ENCODE results near the gene POLR3E. TPM values are rescaled to one million over a fixed set of nuclear protein-coding genes. Genes with fewer than 3 reads are reported as not detected.

POLR3E gene
- total RNA-seq, 1 donor: 19.2 TPM

DNA sequence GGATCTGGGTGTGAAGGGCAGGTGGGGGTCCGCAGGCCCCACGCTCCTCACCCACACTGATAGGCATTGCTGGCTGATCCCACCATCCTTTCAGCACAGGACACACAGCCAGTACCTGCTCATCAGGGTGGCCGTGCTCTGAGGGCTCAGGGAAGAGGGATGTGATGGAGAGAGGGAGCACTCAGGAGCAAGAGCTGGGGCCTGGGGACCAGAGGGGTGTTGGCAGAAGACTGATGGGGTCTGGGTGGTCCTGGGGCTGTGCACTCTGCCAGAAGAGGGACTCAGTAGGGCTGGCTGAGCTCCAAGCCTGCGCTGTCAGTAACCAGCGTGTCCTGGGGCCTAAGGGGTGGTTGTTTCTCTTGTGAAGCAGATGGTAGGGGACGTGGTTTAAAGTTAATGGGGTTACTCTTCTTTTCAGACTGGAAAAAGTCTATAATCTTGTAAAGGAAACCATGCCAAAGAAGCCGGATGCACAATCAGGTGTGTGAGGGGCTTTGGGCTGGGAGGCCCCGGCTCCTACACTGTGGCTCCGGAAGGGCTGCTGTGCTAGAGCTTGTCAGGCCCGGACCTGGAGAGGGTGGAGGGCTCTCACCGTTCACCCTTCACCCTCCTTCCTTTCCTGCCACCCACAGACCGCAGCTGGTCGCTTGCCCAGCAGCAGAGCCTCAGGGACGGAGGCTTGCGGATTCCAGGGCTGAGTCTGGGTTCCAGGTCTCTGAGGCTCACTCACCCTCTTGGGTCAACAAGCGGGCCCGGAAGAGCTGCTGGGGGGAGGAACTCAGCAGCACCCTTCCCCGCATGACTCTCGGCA lies 27.8 kb downstream of the POLR3E start:
- Histone ChIP-seq H3K27ac (ENCODE audit: low read depth, low read length) (no peak overlapping the region), H3K4me2 (ENCODE audit: insufficient read depth, low read length) (no peak overlapping the region), H3K4me3 (ENCODE audit: insufficient read depth, low read length) (no peak overlapping the region), H3K79me2 (ENCODE audit: insufficient read depth, low read length) (peaks cover 8% of the 10 kb centered on the region), H3K36me3 (ENCODE audit: insufficient read depth, low read length) (peaks cover 57% of the 10 kb centered on the region), H4K20me1 (ENCODE audit: insufficient read depth, low read length) (peaks cover 20% of the 10 kb centered on the region), H2AFZ (ENCODE audit: low read length) (no peak overlapping the region), H3K9me3 (ENCODE audit: low read depth, low read length) (no peaks in the 10 kb centered on the region), H3K4me1 (ENCODE audit: insufficient read depth, low read length) (no peaks in the 10 kb centered on the region), H3K27me3 (ENCODE audit: insufficient read depth, low read length) (no peaks in the 10 kb centered on the region)
- peak; percentile 66 for DNase-seq (ENCODE audit: insufficient read length, low spot score, missing footprints)
- TF ChIP-seq CTCF (IDR thresholded peaks at IDR 0.05; ENCODE audit: extremely low read depth, low read depth, low read length): no peak

DNA sequence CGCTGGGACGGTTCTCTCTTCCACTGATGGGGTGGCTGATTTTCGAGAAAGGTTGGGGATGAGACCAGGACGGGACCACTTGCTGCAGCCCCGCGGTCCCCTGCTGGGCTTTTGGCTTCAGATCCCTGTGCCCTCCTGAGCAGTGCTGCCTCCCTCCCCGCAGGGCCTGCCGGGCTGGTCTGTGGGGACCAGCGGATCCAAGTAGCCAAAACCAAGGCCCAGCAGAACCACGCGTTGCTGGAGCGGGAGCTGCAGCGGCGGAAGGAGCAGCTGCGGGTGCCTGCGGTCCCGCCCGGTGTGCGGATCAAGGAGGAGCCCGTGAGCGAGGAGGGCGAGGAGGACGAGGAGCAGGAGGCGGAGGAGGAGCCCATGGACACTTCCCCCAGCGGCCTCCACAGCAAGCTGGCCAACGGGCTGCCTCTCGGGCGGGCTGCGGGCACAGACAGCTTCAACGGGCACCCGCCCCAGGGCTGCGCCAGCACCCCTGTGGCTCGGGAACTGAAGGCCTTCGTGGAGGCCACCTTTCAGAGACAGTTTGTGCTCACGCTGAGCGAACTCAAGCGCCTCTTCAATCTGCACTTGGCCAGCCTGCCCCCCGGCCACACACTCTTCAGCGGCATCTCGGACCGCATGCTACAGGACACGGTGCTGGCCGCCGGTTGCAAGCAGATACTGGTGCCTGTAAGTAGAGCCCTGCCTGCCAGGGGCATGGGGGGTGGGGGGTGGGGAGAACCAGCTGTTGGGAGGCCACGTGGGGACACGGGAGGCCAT lies 28.6 kb downstream of the POLR3E start:
- Histone ChIP-seq H4K20me1 (ENCODE audit: insufficient read depth, low read length) (peaks cover 18% of the 10 kb centered on the region), H3K4me2 (ENCODE audit: insufficient read depth, low read length) (no peak overlapping the region), H3K27ac (ENCODE audit: low read depth, low read length) (no peak overlapping the region), H3K36me3 (ENCODE audit: insufficient read depth, low read length) (peaks cover 57% of the 10 kb centered on the region), H3K4me3 (ENCODE audit: insufficient read depth, low read length) (no peak overlapping the region), H3K9me3 (ENCODE audit: low read depth, low read length) (no peaks in the 10 kb centered on the region), H3K4me1 (ENCODE audit: insufficient read depth, low read length) (no peaks in the 10 kb centered on the region), H2AFZ (ENCODE audit: low read length) (no peak overlapping the region), H3K27me3 (ENCODE audit: insufficient read depth, low read length) (no peaks in the 10 kb centered on the region), H3K79me2 (ENCODE audit: insufficient read depth, low read length) (peaks cover 8% of the 10 kb centered on the region)
- peak; percentile 59 for DNase-seq (ENCODE audit: insufficient read length, low spot score, missing footprints)
- no peak for TF ChIP-seq CTCF (IDR thresholded peaks at IDR 0.05; ENCODE audit: extremely low read depth, low read depth, low read length)

DNA sequence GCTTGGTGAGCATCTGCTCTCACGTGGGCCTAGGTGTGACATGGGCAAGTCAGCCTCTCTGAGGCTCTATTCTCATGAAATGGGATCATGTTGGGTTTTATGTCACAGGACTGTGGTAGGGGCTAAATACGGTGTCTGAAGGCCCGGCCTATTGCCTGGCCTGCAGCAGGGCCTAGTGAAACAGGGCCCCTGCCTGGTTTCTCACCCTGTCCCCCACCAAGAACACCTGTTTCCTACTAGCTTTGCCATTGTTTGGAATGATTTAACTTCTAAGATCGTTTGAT lies 29.1 kb downstream of the POLR3E start:
- H3K27ac ChIP-seq (ENCODE audit: low read depth, low read length): no peak overlapping the region
- no peak for DNase-seq (ENCODE audit: insufficient read length, low spot score, missing footprints)
- no peak overlapping the region for H3K4me2 ChIP-seq (ENCODE audit: insufficient read depth, low read length)
- peaks cover 14% of the 10 kb centered on the region for H4K20me1 ChIP-seq (ENCODE audit: insufficient read depth, low read length)
- no peak overlapping the region for H3K4me3 ChIP-seq (ENCODE audit: insufficient read depth, low read length)
- no peak for TF ChIP-seq CTCF (IDR thresholded peaks at IDR 0.05; ENCODE audit: extremely low read depth, low read depth, low read length)
- no peaks in the 10 kb centered on the region for H3K4me1 ChIP-seq (ENCODE audit: insufficient read depth, low read length)
- no peaks in the 10 kb centered on the region for H3K27me3 ChIP-seq (ENCODE audit: insufficient read depth, low read length)
- H2AFZ ChIP-seq (ENCODE audit: low read length): no peak overlapping the region
- H3K36me3 ChIP-seq (ENCODE audit: insufficient read depth, low read length): peaks cover 57% of the 10 kb centered on the region
- peaks cover 8% of the 10 kb centered on the region for H3K79me2 ChIP-seq (ENCODE audit: insufficient read depth, low read length)
- H3K9me3 ChIP-seq (ENCODE audit: low read depth, low read length): no peaks in the 10 kb centered on the region

- Histone ChIP-seq H3K79me2 (ENCODE audit: insufficient read depth, low read length) (peaks cover 2% of the 10 kb centered on the region), H3K27ac (ENCODE audit: low read depth, low read length) (no peak overlapping the region), H3K27me3 (ENCODE audit: insufficient read depth, low read length) (no peaks in the 10 kb centered on the region), H4K20me1 (ENCODE audit: insufficient read depth, low read length) (peaks cover 8% of the 10 kb centered on the region), H3K9me3 (ENCODE audit: low read depth, low read length) (no peaks in the 10 kb centered on the region), H2AFZ (ENCODE audit: low read length) (no peak overlapping the region), H3K36me3 (ENCODE audit: insufficient read depth, low read length) (peaks cover 57% of the 10 kb centered on the region), H3K4me2 (ENCODE audit: insufficient read depth, low read length) (no peak overlapping the region), H3K4me1 (ENCODE audit: insufficient read depth, low read length) (no peaks in the 10 kb centered on the region), H3K4me3 (ENCODE audit: insufficient read depth, low read length) (no peak overlapping the region)
- no peak for TF ChIP-seq CTCF (IDR thresholded peaks at IDR 0.05; ENCODE audit: extremely low read depth, low read depth, low read length)
- DNase-seq (ENCODE audit: insufficient read length, low spot score, missing footprints): peak; percentile 56
These were observed 29.7 kb downstream of the POLR3E start for GRCh38 chr16:22326771-22327445.

All from osteoblast (primary cell).